Activated CD8-positive, alpha-beta T cell treated with anti-CD3 and anti-CD28 coated beads for 36 hours (primary cell): Measurements from ENCODE around the gene MARS1. TPM values are rescaled to one million over a fixed set of nuclear protein-coding genes. Genes with fewer than 3 reads are reported as not detected.

Experiments
- ATAC-seq: fragments of 200-7000 bp; cut with Tn5 transposase; one replicate; pipeline ENCODE4 v1.10.0; 2021; ENCODE audit warnings: mild to moderate bottlenecking, moderate library complexity
- CTCF ChIA-PET: fragments of 350-600 bp; sonication (Branson Sonifier 250); formaldehyde crosslinking; loops from one replicate; lab custom pipeline; 2021; ENCODE audit warnings: antibody characterized with exemption; lab: Charles Lee
- POLR2A ChIA-PET: fragments of 350-600 bp; sonication (Branson Sonifier 250); formaldehyde crosslinking; loops from one replicate; lab custom pipeline; 2021; ENCODE audit warnings: antibody characterized with exemption; lab: Charles Lee
- DNase-seq: peaks from one replicate; pipeline ENCODE4 v3.0.0-alpha.2; 2020
- H3K27ac Mint-ChIP-seq: one replicate; pipeline ENCODE4 v1.8.0; 2021; ENCODE audit warnings: mild to moderate bottlenecking, mixed read lengths
- H3K27me3 Mint-ChIP-seq: one replicate; pipeline ENCODE4 v1.8.0; 2021; ENCODE audit warnings: mixed read lengths
- H3K36me3 Mint-ChIP-seq: one replicate; pipeline ENCODE4 v1.8.0; 2021; ENCODE audit warnings: low read depth, mixed read lengths
- H3K4me1 Mint-ChIP-seq: one replicate; pipeline ENCODE4 v1.8.0; 2021; ENCODE audit warnings: low read depth, mixed read lengths
- H3K4me3 Mint-ChIP-seq: one replicate; pipeline ENCODE4 v1.8.0; 2021; ENCODE audit warnings: mild to moderate bottlenecking, moderate library complexity, mixed read lengths
- H3K9me3 Mint-ChIP-seq: one replicate; pipeline ENCODE4 v1.8.0; 2021; ENCODE audit warnings: mixed read lengths
- intact Hi-C: fragments of 100-400 bp; cut with micrococcal nuclease; formaldehyde crosslinking; loops from one replicate; pipeline ENCODE4 v1.10.0; 2022
- total RNA-seq, 2 experiments: library from RNA; stranded (reverse); gene quantifications; one replicate each; pipeline ENCODE4 v1.2.3, GENCODE V29; 2021
- TF ChIP-seq, protein P1 (sequence below): fragments of 200-600 bp; IDR thresholded peaks from one replicate; pipeline ENCODE4 v1.8.0; 2022; ENCODE audit warnings: antibody characterized with exemption, mild to moderate bottlenecking

MARS1 gene
- total RNA-seq, 2 experiments from 2014 or later: 343 to 345 TPM

DNA sequence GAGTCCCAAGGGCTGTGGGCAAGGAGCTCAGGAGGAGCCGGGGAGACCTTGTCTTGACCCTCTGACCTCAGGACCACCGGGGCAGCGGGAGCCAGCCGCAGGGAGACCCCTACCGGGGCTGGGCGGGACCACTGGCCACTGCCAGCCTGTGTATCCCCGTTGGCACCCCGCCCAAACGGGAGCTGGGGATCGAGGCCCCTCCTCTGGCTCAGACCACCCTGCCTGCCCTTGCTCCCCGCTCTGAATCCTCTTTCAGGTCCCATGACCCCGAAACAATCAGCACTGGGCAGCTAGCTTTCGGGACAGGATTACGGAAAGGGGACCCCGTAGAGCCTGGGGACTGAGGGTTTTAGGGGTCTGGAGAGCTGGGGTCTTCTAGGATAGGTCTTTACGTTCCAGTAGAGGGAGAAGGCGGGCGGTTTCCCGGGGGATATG is 27.0 kb upstream of the MARS1 start:
- H3K4me1 Mint-ChIP-seq: peaks cover 50% of the 10 kb centered on the region
- intact Hi-C loops: no loop called here

DNA sequence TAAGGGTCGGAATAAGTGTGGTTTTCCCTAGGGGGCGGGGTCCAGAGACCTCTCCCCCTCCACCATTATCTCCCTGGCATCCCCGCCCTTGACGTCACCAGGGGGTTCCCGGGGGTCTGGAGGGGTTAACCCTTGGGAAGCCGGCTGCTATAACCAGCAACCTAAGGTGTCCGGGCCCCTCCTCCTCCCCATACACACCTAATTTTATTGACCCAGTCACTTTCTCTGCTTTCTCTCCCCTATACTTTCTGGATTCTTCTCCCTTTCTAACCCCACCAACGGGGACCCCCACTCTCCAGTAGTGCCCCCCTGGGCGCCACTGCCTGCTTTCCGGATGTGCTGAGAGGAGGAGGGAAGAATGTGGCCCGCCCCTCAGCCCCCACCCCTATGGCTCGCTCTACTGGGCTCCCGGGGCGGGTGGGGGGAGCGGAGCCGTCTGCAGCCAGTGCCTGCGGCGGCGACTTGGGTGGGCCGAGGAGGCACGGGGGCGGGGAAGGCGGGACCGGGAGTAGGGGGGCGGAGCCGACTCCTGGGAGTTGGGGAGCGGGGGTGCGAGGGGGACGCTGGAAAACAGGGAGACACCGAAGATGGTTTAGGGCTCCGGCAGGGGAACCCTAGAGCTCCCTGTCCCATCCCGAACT is 26.5 kb upstream of the MARS1 start:
- no peaks in the 10 kb centered on the region for H3K9me3 Mint-ChIP-seq
- DNase-seq (peak; percentile 61), ATAC-seq (no peak)
- ChIA-PET POLR2A (interaction anchor here (0.6 to 5.8 kb wide), 13 partner anchors 8 to 237 kb away, joined by 3 to 50 read pairs (median 3); partner anchors contain the start of genes ARHGAP9 and DDIT3), CTCF (interaction anchor here (0.6 to 6.8 kb wide), 14 partner anchors 9 to 220 kb away, joined by 3 to 152 read pairs (median 6); partner anchors contain the start of genes ARHGAP9, DDIT3 and MARS1)
- H3K27me3 Mint-ChIP-seq: peaks cover 4% of the 10 kb centered on the region
- no peaks in the 10 kb centered on the region for H3K36me3 Mint-ChIP-seq
- intact Hi-C loops: no loop called here
- no peak overlapping the region for H3K27ac Mint-ChIP-seq
- TF ChIP-seq, protein P1, sequence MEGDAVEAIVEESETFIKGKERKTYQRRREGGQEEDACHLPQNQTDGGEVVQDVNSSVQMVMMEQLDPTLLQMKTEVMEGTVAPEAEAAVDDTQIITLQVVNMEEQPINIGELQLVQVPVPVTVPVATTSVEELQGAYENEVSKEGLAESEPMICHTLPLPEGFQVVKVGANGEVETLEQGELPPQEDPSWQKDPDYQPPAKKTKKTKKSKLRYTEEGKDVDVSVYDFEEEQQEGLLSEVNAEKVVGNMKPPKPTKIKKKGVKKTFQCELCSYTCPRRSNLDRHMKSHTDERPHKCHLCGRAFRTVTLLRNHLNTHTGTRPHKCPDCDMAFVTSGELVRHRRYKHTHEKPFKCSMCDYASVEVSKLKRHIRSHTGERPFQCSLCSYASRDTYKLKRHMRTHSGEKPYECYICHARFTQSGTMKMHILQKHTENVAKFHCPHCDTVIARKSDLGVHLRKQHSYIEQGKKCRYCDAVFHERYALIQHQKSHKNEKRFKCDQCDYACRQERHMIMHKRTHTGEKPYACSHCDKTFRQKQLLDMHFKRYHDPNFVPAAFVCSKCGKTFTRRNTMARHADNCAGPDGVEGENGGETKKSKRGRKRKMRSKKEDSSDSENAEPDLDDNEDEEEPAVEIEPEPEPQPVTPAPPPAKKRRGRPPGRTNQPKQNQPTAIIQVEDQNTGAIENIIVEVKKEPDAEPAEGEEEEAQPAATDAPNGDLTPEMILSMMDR: no peak
- peaks cover 46% of the 10 kb centered on the region for H3K4me1 Mint-ChIP-seq
- peak overlapping the region; percentile 83 for H3K4me3 Mint-ChIP-seq

More for the DNA sequence above, 27.0 kb upstream of the MARS1 start:
- DNase-seq: no peak
- peaks cover 4% of the 10 kb centered on the region for H3K27me3 Mint-ChIP-seq
- peak overlapping the region; percentile 86 for H3K4me3 Mint-ChIP-seq
- ChIA-PET CTCF (interaction anchor here (1.1 to 6.8 kb wide), 9 partner anchors 8 to 219 kb away, joined by 3 to 152 read pairs (median 6); partner anchors contain the start of genes ARHGAP9 and INHBC), POLR2A (interaction anchor here (0.8 to 5.8 kb wide), 6 partner anchors 9 to 59 kb away, joined by 3 to 50 read pairs (median 6); partner anchors contain the start of gene ARHGAP9)
- no peak overlapping the region for H3K27ac Mint-ChIP-seq
- ATAC-seq: no peak
- H3K36me3 Mint-ChIP-seq: no peaks in the 10 kb centered on the region
- TF ChIP-seq, protein P1: no peak
- H3K9me3 Mint-ChIP-seq: no peaks in the 10 kb centered on the region

- H3K4me1 Mint-ChIP-seq: peaks cover 42% of the 10 kb centered on the region
- peaks cover under 1% of the 10 kb centered on the region for H3K36me3 Mint-ChIP-seq
- peak overlapping the region; percentile 16 for H3K27ac Mint-ChIP-seq
- TF ChIP-seq, protein P1: no peak
- H3K9me3 Mint-ChIP-seq: no peaks in the 10 kb centered on the region
- intact Hi-C loops: no loop called here
- POLR2A ChIA-PET: interaction anchor here (0.6 to 5.8 kb wide), 11 partner anchors 9 to 237 kb away, joined by 3 to 50 read pairs (median 8); partner anchors contain the start of genes ARHGAP9 and DDIT3
- CTCF ChIA-PET: interaction anchor here (0.6 to 6.8 kb wide), 14 partner anchors 9 to 220 kb away, joined by 3 to 152 read pairs (median 6); partner anchors contain the start of genes ARHGAP9, DDIT3 and MARS1
- ATAC-seq: no peak
- peaks cover 4% of the 10 kb centered on the region for H3K27me3 Mint-ChIP-seq
- H3K4me3 Mint-ChIP-seq: peak overlapping the region; percentile 83
- peak; percentile 57 for DNase-seq
These were observed 26.0 kb upstream of the MARS1 start for GRCh38 chr12:57461917-57462250.

GRCh38 chr12:57462251-57462911 is 25.5 kb upstream of the MARS1 start:
- Mint-ChIP-seq H3K27ac (peak overlapping the region; percentile 88), H3K4me1 (peaks cover 40% of the 10 kb centered on the region), H3K9me3 (no peaks in the 10 kb centered on the region), H3K36me3 (peaks cover 5% of the 10 kb centered on the region), H3K27me3 (peaks cover 4% of the 10 kb centered on the region), H3K4me3 (peak overlapping the region; percentile 83)
- CTCF ChIA-PET: interaction anchor here (0.6 to 6.8 kb wide), 13 partner anchors 9 to 218 kb away, joined by 3 to 152 read pairs (median 5); partner anchors contain the start of genes ARHGAP9, DDIT3 and MARS1
- DNase-seq (peak; percentile 94), ATAC-seq (peak; percentile 78)
- intact Hi-C loops: no loop called here
- POLR2A ChIA-PET: interaction anchor here (0.6 to 5.8 kb wide), 9 partner anchors 9 to 238 kb away, joined by 3 to 50 read pairs (median 4); partner anchors contain the start of genes ARHGAP9 and DDIT3
- TF ChIP-seq, protein P1: peak; percentile 89
